Thoracic aorta endothelial cell (primary cell): ENCODE measurements around the gene SELENOS. TPM values are rescaled to one million over a fixed set of nuclear protein-coding genes. Genes with fewer than 3 reads are reported as not detected.

Experiments
- total RNA-seq: library from RNA; depleted of rRNA; stranded (reverse); fragments of >200 nt; gene quantifications from 2 replicates; pipeline ENCODE4 v1.2.3, GENCODE V29; 2012

SELENOS gene, protein sequence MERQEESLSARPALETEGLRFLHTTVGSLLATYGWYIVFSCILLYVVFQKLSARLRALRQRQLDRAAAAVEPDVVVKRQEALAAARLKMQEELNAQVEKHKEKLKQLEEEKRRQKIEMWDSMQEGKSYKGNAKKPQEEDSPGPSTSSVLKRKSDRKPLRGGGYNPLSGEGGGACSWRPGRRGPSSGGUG
- 46.8 and 56.5 TPM in 2 replicates for total RNA-seq

DNA sequence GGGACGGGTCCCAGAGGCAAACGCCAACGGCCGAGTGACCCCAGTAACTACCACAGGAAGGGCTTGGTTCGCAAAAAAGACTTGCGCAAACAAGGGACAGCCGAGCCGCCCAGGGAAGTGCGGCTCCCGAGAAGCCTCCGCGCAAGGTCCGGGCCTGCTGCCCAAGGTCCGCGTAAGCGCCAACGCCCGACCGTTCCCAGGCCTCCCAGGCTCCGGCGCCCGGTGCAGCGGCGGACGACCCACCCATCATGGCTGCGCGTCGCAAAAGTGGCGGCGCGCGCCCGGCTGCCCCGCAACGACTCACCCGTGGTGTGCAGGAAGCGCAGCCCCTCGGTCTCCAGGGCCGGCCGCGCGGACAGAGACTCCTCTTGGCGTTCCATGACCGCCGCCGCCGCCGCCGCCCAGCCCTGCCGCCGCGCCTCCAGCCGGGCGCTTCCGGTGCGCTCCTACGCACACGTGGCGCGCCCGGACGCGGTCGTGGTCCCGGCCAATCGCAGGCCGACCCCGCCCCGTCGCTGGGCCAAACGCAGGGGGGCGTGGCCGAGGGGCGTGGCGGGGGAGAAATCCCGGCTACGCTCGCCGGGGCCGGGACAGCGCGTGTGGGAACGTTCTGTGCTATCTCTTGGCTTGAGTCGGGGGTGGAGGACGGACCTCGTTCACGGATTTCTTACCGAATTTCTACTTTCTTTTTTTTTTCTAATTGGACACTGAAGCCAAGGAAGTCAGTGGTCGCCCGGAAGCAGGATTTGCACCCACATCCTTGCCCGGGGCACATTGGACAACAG lies at the start of gene SELENOS:
SELENOS (minus strand) TSS at position 448 of the 785 bp plus-strand sequence; CDS start at position 380, 68 bp downstream.

DNA sequence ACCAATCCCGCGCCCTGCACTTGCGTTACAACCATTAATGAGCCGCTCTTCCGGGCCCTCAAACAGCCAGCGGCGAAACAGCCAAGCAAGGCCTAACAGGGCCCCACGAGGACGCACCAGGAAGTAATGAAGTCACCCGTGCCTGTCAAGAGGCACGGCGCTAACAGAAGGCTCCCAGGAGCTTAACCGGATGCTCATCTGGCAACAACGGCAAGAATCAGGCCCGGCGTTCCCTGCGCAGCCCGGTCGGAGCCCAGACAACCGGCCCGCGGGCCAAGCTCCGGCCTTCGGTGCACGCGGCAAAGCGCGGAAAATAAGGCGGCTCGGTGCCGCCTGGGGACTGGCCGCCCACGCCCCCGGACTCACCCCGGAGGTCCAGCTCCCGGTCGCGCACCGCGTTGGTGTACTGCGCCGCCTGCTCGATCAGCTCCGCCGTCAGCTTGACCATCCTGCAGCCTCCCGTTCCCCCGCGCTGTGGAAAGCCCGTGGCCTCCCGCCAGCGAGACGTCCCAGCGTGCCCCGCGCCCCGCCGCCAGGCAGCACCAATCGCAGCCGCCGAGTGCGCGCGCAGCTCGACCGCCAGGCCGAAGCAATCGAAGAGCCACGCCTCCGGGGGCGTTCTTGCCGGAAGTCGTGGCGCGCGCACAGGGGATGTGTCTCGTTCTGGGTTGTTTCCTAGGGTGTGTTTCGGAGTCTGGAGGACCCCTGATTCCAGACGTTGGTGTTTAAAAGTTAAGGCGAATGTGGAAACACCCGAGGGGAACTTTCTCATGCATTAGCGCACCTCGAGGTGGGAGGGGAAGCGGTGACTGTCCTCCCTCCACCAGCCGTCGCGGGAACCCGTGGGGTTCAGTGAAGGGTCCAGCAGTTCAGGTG lies 17.7 kb upstream of the SELENOS start, which contains the start of gene SNRPA1:
SNRPA1 (minus strand) TSS at position 518 of the 876 bp plus-strand sequence; CDS start at position 448, 70 bp downstream.

GRCh38 chr15:101251830-101252820 lies 25.2 kb downstream of the SELENOS start, which contains the start of gene CHSY1:
Gene CHSY1 (minus strand): TSS chr15:101252048. CDS start chr15:101251456, 592 bp downstream.

Other genes with a start within 250 kb of the SELENOS start
- gene CHSY1, start 25.4 kb downstream of the SELENOS start, total RNA-seq: 61.0 and 65.2 TPM in 2 replicates
- gene SNRPA1, start 17.8 kb upstream of the SELENOS start, total RNA-seq: 41.2 and 44.8 TPM in 2 replicates
- gene PCSK6, start 212.2 kb upstream of the SELENOS start, total RNA-seq: 0.07 TPM in 1 of 2 replicates, not detected in the other